NCI-H1417 (cell line): ENCODE results near the gene PNMA8C.
"Not testable (repeated sequence)": the region's sequence is repeated elsewhere in the genome, so short reads cannot be mapped to it uniquely, and the experiment has no call there.

Source experiments
- DNase-seq, 3 experiments: peaks; one replicate each; lab custom pipeline; 2025; lab: John Stamatoyannopoulos, UW

Gene PNMA8C

DNA sequence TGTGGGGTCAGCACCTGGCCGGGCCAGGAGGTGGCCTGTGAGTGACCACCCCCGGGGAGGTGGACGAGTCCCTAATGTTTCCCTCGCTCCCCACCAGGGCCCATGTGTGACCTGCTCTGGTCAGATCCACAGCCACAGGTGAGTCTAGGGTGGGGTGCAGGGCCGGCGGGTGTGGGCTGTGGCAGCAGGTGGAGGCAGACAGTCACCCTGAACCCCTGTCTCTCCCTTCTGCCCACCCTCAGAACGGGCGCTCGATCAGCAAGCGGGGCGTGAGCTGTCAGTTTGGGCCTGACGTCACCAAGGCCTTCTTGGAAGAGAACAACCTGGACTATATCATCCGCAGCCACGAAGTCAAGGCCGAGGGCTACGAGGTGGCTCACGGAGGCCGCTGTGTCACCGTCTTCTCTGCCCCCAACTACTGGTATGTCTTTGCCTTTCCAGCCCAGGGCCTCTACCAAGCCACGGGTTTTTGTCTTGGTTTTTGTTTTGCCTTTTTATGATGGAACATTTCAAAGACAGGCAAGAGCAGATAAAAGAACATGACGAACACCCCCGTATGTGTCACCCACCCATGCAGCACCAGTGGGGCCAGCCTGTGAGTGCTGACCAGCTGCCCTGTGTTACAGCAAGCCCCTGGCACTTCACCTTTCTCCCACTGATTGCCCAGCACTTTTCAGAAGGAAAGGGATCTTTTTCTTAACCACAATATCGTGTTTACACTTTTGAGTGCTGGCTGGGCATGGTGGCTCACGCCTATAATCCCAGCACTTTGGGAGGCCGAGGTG is 40.2 kb downstream of the PNMA8C start:
- DNase-seq = no peak

DNA sequence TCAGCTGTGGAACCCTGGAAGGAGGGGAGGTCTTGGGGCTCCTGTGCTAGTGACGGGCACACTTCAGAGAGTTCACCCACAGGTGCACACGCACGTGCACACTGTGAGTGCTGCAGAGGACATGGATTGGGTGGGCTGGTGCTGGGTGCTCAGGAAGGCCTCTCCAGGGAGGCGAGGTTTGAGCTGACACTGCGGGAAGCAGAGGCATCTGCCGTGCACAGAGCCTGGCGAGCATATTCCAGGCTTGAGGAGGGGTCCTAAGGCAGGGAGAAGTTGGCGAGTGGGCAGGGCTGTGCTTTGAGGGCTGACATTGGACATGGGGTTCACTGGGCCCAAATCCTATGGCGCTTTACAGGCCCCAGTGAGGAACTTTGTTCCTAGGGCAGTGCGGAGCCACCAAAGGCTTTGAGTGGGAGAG is 41.0 kb downstream of the PNMA8C start:
- no peak for DNase-seq

DNA sequence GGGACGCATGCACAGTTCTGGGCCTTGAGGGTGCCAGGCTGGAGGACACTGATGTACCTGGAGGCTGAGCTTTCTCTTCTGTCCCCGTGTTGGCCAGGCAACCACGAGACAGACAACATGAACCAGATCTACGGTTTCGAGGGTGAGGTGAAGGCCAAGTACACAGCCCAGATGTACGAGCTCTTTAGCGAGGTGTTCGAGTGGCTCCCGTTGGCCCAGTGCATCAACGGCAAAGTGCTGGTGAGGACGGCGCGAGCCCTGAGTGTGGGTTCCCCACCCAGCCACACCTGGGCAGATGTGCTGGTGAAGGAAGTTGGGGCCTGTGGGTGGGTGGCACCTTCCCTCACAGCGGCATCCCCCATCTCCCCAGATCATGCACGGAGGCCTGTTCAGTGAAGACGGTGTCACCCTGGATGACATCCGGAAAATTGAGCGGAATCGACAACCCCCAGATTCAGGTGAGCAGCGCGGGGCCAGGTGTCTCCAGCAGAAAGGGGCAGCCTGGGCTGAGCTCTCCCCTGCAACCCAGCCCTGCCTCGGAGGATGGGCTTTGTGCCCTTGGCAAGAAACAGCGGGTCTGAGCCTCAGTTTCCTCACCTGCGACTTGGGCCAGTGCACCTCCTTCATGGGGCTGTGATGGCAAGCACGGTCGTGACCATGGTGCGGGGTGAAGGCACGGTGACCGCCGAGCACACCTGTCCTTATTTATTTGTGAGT is 41.6 kb downstream of the PNMA8C start:
- no peak for DNase-seq

DNA sequence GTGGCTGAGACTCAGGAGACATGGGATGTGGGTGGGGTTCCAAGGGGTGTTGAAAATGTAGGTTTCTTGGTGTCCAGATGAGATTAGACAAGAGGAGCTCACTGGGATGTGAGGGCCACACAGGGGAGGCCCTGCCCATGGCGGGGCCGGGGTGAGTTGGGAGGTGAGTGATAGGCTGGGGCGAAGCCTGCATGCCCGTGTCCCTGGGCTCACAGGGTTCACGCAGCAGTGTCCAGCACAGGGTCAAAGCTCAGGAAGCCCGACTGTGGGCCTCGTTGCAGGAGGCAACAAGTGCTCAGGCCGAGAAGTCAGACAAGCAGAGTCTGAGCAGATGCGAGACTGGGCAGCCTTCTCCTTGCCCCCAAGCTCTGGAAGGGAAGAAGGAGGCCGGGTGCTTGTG is 42.6 kb downstream of the PNMA8C start:
- no peak for DNase-seq

DNA sequence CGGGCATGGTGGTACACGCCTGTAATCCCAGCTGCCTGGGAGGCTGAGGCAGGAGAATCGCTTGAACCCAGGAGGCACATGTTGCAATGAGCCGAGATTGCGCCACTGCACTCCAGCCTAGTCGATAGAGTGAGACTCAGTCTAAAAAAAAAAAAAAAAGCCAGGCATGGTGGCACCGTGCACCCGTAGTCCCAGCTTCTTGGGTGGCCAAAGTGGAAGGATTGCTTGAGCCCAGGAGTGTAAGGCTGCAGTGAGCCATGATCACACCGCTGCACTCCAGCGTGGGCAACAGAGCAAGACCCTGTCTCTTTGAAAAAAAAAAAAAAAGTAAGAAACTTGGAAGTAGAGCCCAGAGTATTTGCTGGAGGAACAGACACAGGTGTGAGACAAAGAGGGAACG is 43.1 kb downstream of the PNMA8C start:
- no peak for DNase-seq

DNA sequence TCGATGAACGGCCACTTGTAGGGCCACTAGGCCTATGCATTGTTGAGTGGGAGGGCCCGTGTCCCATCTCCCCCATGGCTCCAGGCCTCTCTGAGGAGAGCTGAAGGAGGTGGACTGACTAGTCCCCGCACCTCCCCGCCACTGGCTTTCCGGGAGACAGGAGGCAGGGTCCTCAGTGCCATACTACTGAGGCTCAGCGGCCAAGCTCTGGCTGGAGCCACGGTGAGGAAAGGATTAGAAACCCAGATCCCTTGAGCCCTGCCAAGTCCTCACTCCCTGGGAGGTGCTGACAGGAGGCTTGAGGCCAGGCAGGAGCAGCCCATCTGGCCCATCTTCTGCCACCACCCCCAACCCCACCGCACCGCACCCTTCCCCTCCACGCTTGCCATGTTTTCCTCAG is 44.3 kb downstream of the PNMA8C start:
- DNase-seq = no peak

DNA sequence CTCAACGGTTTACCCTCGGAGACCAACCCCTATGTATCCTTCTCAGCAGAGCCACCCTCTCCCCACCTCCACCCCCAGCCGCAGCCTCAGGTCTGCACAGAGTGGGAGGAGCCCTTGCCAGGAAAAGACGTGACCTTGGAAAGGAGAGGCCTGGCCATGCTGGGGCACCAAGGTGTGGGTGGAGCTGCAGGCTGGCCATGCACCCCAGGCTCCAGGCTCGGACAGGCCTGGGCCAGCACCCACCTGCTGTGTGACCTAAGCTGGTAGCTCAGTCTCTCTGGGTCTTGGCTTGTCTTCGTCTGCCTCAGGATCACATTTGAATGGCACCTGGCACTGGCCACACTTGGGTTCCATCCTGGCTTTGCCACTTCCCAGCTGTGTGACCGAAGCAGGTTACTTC is 44.9 kb downstream of the PNMA8C start:
- no peak for DNase-seq

DNA sequence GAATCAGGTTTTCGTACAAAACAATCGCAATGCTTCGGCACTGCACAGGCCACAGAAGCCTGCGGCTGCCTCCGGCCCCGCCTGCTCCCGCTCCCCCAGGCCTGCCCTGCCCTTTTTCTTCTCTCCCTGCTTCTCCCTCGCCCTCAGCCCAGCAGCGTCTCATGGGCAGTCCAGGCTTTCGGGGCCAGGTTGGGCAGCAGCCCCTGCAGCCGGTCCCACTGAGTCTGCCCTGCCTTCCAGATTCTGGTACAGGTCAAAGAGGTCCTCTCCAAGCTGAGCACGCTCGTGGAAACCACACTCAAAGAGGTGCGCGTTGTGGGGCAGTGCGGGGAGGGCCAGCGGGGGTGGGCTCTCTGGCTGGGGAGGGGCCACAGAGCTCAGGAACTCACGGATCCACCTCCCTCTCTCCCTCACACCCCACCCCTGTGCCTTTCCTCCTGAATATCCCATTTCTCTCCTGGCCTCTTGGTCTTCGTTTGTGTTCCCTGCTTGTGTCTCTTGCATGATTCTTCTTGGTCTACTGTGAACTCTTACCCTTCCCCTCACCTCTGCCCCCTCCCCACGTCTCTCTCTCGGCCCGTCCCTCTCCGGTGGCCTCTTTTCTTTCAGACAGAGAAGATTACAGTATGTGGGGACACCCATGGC is 45.4 kb downstream of the PNMA8C start:
- DNase-seq = no peak

DNA sequence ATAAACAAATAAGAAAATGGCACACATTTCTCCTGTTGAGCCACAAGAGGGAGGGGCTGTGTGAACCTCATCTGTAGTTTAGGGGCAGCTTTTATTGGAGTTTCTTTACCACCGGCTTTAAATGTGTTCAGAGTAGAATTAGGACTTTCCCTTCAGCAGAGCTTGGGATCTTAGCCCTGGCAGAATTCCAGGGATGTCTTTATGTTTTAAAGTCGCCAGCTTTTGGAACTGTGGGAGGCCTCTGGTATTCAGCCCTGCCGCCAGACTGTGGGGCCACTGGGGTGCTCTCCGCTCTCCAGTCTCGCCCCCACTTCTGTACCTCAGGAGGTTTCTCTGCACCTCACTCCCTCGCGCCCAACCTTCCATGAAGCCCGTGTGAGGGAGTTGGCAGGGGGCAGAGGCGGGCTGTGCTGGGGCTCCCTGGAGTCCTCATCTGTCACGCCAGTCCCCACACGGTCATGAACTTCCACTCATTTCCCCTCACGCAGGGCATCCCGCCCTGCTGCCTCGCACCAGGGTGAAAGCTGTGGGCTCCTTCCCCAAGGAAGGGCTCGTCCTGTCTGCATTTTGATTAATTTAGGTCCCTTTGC is 46.9 kb downstream of the PNMA8C start:
- DNase-seq = no peak

DNA sequence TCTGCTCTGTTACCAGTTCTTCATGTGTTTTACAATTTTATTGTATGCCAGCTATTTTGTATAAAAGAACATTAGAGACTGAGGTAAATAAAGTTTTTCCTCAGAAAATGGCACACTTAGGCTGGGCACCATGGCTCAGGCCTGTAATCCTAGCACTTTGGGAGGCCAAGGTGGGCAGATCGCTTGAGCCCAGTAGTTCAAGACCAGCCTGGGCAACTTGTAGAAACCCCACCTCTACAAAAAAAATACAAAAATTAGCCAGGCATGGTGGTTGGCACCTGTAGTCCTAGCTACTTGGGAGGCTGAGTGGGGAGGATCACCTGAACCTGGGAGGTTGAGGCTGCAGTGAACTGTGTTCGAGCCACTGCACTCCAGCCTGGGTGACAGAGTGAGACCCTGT is 47.4 kb downstream of the PNMA8C start:
- DNase-seq = no peak

DNA sequence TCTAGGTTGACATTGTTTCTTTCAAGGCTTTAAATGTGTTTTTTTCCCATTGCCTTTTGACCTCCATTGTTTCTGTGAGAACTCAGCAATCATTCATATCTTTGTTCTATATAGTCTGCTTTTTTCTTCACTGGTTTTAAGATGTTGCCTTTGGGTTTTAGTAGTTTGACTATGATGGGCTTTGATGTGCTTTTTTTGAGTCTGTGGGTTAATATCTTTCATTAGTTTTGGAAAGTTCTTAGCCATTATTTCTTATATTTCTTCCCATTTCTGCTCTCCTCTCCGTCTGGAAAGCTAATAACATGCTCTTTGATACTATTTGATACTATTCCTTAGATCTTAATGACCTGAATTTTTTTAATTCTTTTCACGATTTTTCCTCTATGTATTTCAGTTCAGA is 48.0 kb downstream of the PNMA8C start:
- DNase-seq = no peak

DNA sequence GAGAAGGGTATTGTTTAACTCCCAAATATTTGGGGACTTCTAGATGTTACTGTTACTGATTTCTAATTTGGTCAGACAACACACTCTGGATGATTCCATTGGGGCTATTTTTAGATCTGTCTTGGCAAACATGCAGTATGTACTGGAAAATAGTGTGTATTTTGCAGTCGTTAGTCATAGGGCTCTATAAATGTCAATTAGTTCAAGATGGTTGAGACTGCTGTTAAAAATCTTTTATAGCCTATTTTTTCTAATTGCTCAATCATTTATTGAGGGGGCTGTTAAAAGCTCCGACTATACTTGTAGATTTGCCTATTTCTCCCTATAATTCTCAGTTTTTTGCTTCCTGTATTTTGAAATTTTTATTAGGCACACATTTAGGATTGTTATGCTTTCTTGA is 50.5 kb downstream of the PNMA8C start:
- peak in 1 of 3 experiments; percentile 59 for DNase-seq

DNA sequence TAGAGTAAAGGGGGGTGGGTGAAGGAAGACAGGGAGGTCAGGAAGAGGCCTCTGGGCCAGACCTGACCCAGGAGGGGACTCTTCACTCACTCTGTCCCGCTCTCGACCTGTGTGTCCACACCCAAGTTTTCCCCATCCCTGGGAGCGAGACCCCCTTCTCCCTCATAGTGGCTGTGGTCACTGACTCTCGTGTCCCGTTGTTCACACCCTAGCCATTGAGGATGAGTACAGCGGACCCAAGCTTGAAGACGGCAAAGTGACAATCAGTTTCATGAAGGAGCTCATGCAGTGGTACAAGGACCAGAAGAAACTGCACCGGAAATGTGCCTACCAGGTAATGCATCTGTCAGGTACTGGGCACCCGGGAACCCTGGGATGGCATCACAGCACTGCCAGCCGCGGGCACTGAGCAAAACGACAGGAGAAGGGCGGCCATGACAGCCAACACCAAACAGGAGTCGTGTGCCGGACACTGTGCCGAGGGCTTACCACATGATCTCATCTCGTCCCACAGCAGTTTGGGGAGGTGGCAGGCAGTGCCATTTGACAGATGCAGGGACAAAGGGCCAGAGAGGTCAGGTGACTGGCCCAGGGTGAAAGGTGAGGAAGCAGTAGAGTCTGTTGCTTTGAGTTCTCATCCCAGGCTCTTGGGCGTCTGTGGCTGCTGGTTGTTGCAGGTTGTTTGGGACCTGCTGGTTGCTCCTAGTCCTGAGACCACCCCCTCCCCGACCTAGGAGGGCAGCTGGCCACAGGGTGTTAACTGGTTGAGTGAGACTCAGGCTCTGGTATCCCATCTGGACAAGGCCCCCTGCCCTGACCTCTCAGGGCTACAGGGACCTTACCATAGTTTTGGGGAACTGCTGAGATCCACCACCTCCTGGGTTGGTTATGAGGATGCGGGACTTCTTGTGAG is 52.2 kb downstream of the PNMA8C start:
- no peak for DNase-seq

DNA sequence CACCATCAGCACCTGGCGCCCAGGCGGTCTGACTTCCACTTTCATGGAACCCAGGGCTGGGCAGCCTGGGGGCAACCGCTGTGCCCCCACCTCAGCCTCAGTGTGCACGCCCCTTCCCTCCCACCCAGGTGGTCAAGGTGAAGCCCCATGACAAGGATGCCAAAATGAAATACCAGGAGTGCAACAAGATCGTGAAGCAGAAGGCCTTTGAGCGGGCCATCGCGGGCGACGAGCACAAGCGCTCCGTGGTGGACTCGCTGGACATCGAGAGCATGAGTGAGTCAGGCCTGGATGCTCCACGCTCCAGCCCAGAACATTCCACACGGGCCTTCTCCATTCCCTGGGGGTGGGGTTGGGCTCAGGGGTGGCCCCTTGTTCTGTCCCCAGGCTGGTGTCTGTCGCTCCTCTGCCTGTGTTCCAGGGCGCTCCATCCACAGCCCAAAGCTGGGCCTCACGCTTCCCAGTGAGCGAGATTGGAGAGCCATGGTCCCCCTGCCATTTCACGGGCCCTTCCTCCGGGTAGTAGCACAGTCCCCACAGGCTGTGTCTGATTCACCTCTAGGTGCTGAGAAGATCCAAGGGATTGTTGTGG is 53.2 kb downstream of the PNMA8C start:
- DNase-seq = not testable (repeated sequence)
